Mucosa of stomach (tissue), 1 donor: ENCODE measurements around the gene SCGB1D4.

Experiments
- H3K27me3 ChIP-seq: one replicate; pipeline ENCODE4 v1.7.0; 2013; ENCODE audit warnings: mild to moderate bottlenecking, low read length; ENCODE audit not compliant: control insufficient read depth, insufficient read depth
- H3K36me3 ChIP-seq: one replicate; pipeline ENCODE4 v1.7.0; 2013; ENCODE audit warnings: low read length; ENCODE audit not compliant: control insufficient read depth, insufficient read depth
- H3K4me1 ChIP-seq: one replicate; pipeline ENCODE4 v1.7.0; 2013; ENCODE audit warnings: mild to moderate bottlenecking, low read length; ENCODE audit not compliant: control insufficient read depth, insufficient read depth
- H3K4me3 ChIP-seq: one replicate; pipeline ENCODE4 v1.7.0; 2013; ENCODE audit warnings: low read length
- H3K9ac ChIP-seq: one replicate; pipeline ENCODE4 v1.7.0; 2013; ENCODE audit warnings: mild to moderate bottlenecking, low read length, moderate library complexity
- H3K9me3 ChIP-seq: one replicate; pipeline ENCODE4 v1.7.0; 2013; ENCODE audit warnings: mild to moderate bottlenecking, low read length, moderate library complexity; ENCODE audit not compliant: control insufficient read depth
- donor health status: Pancreatic carcinoma.

The SCGB1D4 gene

DNA sequence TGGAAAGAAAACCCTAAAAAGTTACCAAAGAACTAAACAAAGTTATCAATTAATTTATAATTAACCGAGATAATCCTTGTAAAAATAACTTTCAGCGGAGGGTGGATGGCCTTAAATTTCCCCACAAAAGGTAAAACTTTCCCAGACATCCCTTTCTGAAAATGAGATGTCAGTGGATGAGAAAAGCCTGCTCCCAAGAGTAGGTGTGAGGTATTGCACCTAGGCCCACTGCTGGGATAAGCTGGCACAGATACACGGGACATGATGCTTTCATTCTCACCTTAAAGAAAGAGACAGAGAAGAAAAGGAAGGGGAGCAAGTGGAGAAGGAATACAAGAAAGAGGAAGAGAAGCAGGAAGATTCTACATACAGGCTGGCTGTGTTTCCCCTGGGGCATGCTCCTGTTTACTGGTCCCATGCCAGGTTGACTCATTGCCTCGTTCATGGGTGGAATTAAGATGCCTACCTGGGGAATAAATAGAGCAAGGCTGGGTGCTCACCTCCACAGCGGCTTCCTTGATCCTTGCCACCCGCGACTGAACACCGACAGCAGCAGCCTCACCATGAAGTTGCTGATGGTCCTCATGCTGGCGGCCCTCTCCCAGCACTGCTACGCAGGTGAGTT lies 29.1 kb downstream of the SCGB1D4 start, which contains the start of gene SCGB2A2:
Gene SCGB2A2 (plus strand): TSS at position 505 of the 625 bp plus-strand sequence. CDS start 59 bp downstream, at position 564.
- no peaks in the 10 kb centered on the region for H3K9me3 ChIP-seq
- H3K27me3 ChIP-seq = no peaks in the 10 kb centered on the region
- no peaks in the 10 kb centered on the region for H3K36me3 ChIP-seq
- H3K4me1 ChIP-seq = no peaks in the 10 kb centered on the region
- H3K9ac ChIP-seq = no peak within 1 kb of the TSS
- H3K4me3 ChIP-seq = no peak within 1 kb of the TSS

DNA sequence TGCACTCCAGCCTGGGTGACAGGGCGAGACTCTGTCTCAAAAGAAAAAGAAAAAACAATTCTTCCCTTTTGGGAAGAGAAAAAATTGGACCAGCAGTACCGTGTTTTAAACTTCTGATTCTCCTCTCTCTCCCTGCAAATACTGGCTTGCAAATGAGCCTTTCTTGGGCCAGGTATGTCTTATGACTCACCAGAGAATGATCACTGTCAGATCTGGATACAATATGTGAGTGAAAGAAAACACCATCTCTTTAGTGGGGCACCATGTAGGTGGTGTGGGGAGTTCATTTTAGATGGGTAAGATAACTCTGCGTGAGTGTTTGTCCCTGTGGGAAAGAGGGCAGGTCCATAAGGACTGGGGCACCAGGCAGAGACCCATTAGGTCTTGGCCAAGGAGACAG lies 31.3 kb downstream of the SCGB1D4 start:
- no peaks in the 10 kb centered on the region for H3K27me3 ChIP-seq
- H3K9me3 ChIP-seq = no peaks in the 10 kb centered on the region
- no peak overlapping the region for H3K9ac ChIP-seq
- no peak overlapping the region for H3K4me3 ChIP-seq
- H3K4me1 ChIP-seq = no peaks in the 10 kb centered on the region
- no peaks in the 10 kb centered on the region for H3K36me3 ChIP-seq

DNA sequence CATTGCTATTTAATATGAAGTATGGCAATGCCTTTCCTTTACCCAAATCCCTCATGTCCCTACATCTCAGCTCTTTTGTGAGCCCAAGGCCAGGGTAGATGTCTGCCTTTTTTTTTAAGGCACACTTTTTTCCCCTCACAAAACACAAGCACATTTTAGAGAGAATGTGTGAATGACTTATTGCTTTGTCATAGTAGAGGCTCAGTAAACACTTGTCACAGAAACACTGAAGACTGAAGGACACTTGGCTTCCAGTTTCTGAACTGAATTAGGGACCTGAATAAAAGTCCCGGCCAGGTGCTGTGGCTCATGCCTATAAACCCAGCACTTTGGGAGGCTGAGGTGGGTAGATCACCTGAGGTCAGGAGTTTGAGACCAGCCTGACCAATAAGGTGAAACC lies 31.8 kb downstream of the SCGB1D4 start:
- H3K36me3 ChIP-seq = no peaks in the 10 kb centered on the region
- H3K9me3 ChIP-seq = no peaks in the 10 kb centered on the region
- no peaks in the 10 kb centered on the region for H3K4me1 ChIP-seq
- H3K27me3 ChIP-seq = no peaks in the 10 kb centered on the region
- no peak overlapping the region for H3K9ac ChIP-seq
- no peak overlapping the region for H3K4me3 ChIP-seq

DNA sequence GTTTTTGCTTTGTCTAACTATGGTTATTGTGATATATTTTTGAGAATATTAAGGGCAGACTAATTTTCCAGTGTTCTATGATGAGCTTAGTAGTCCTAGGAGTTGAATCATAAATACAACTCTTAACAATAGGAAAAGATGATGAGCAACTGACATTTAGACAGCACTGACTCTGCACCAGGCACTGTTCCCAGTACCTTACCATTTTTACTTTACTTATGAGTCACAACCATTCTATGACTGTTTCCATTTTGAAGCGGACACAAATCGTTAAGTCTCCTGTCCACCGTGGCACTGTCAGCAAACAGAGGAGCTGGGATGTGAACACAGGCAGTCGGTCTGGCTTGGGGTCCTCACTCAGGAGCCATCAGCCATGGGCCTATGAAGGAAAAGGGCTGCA lies 32.3 kb downstream of the SCGB1D4 start:
- no peaks in the 10 kb centered on the region for H3K9me3 ChIP-seq
- no peaks in the 10 kb centered on the region for H3K36me3 ChIP-seq
- H3K27me3 ChIP-seq = no peaks in the 10 kb centered on the region
- no peaks in the 10 kb centered on the region for H3K4me1 ChIP-seq
- no peak overlapping the region for H3K4me3 ChIP-seq
- H3K9ac ChIP-seq = no peak overlapping the region

DNA sequence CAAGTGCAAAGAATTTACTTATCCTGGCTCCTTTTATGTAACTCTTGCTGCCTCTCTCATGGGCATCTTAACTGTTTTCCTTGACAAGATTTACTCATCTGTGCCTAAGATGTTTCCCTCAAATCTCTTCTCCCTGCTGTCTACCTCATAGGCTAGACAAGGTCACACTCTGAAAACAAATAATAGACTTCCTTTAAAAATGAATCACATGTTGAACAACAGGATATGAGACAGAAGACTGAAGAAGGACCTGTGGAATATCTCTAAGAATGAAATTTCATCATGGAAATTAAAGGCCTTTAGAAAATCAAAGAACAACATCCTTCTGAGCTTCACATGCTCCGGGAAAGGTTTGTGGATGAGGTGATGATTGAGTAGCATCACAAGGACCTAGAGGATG lies 34.9 kb downstream of the SCGB1D4 start:
- H3K36me3 ChIP-seq = no peaks in the 10 kb centered on the region
- H3K4me3 ChIP-seq = no peak overlapping the region
- no peaks in the 10 kb centered on the region for H3K27me3 ChIP-seq
- H3K4me1 ChIP-seq = no peaks in the 10 kb centered on the region
- H3K9ac ChIP-seq = no peak overlapping the region
- H3K9me3 ChIP-seq = no peaks in the 10 kb centered on the region

DNA sequence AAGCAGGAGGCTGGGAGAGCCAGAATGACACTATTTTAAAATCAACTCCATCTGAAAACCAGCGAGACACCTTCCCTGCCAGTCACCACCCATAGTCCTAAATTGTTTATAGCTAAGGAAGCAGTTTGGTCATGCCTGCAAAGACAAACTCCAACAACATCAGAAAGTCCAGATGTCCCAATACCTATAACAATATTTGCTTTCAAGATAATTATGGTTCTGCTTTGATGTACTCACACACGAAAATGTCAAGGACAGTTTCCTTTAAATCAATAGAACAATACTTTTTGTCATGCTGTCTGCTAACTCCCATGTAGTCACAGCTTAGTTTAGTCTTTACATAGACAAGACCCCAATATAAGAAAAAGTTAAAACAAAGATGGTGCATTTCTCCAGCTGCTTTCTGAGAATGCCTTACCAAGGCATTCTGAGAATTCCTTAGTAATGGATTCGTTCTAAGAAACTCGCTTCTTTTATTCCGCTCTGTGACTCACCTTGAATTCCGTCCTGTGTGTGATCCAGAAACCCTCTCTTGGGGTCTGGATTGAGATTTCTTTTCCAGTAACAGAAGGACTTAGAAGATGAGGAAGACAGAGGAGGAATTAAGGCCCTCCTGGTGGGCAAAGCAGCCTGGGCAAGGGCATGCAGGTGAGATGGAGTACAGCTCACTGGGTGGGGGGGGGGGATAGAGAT lies 38.5 kb downstream of the SCGB1D4 start:
- Histone ChIP-seq H3K9ac (no peak overlapping the region), H3K4me3 (no peak overlapping the region), H3K9me3 (no peaks in the 10 kb centered on the region), H3K4me1 (no peaks in the 10 kb centered on the region), H3K27me3 (no peaks in the 10 kb centered on the region), H3K36me3 (no peaks in the 10 kb centered on the region)

DNA sequence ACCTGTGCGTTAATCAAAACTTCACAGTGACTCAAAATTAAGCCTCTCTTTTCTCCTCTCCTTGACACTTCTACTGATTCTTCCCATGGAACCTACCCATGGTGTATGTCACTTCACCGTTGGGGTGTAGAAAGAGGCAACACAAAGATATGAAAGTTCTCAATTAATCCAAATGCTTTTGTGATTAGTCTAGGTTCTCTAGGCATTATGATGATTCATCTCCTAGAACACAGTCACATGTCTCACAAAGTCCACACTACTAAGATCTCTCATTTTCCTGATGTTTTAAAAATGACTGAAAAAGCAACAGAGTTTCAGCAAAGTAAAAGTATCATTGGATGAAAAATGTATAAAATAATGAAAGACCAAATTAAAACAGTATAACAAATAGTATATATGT lies 42.6 kb downstream of the SCGB1D4 start:
- Histone ChIP-seq H3K27me3 (no peaks in the 10 kb centered on the region), H3K4me1 (no peaks in the 10 kb centered on the region), H3K36me3 (no peaks in the 10 kb centered on the region), H3K4me3 (no peak overlapping the region), H3K9ac (no peak overlapping the region), H3K9me3 (no peaks in the 10 kb centered on the region)

DNA sequence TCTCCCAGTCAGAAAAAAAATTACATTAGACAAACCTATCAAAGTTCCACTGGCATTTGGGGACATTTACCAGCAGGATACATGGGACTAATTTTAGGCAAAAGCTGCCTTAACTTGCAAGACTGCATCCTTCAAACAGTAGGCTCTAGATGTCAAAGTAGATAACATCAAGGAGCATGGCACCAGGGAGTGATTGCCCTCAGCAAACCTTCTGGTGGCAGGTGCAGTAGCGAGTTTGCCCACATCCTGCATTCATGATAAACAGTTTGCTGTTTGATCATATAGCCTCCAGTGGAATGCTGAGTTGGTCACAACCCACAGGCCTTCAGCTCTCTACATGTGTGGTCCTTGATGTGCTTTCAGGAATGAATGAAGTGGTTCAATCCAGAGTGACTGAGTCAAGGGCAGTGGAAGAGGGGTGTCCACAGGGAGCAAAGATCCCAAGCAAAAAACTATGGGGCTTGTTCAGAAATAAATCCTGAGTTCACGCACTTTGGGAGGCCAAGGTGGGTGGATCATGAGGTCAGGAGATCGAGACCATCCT lies 44.8 kb downstream of the SCGB1D4 start:
- Histone ChIP-seq H3K9me3 (no peaks in the 10 kb centered on the region), H3K27me3 (no peaks in the 10 kb centered on the region), H3K36me3 (no peaks in the 10 kb centered on the region), H3K4me3 (no peak overlapping the region), H3K4me1 (no peaks in the 10 kb centered on the region), H3K9ac (no peak overlapping the region)

DNA sequence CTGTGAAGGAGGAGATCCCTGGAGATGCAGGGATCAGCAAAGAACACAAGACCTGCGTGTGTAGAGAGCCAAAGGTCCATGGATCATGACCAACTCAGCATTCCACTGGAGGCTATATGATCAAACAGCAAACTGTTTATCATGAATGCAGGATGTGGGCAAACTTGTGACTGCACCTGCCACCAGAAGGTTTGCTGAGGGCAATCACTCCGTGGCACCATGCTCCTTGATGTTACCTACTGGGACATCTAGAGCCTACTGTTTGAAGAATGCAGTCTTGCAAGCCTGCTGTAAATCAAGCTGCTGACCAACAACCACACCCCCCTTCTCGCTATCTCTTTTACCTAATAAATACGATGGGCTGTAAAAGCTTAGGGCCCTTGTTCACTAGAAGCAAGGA lies 47.2 kb downstream of the SCGB1D4 start:
- Histone ChIP-seq H3K9ac (no peak overlapping the region), H3K36me3 (no peaks in the 10 kb centered on the region), H3K9me3 (no peaks in the 10 kb centered on the region), H3K27me3 (no peaks in the 10 kb centered on the region), H3K4me1 (no peaks in the 10 kb centered on the region), H3K4me3 (no peak overlapping the region)
